HEK293 (cell line): ENCODE results near the gene SMIM1.

Experiments
- BCL11A ChIP-seq: fragments of 450-650 bp; formaldehyde crosslinking; IDR thresholded peaks from 2 replicates; pipeline ENCODE4 v1.5.1; 2016; ENCODE audit warnings: low read depth, missing biosample characterization, missing genetic modification characterization
- BCL6B ChIP-seq: fragments of 450-650 bp; formaldehyde crosslinking; IDR thresholded peaks from 2 replicates; pipeline ENCODE4 v1.5.1; 2017; ENCODE audit warnings: missing biosample characterization, missing genetic modification characterization
- HIC1 ChIP-seq: fragments of 450-650 bp; formaldehyde crosslinking; IDR thresholded peaks from 2 replicates; pipeline ENCODE4 v1.5.1; 2016; ENCODE audit warnings: missing biosample characterization, missing genetic modification characterization
- KLF8 ChIP-seq: fragments of 450-650 bp; formaldehyde crosslinking; IDR thresholded peaks from 2 replicates; pipeline ENCODE4 v1.5.1; 2016; ENCODE audit warnings: missing biosample characterization, missing genetic modification characterization
- REST ChIP-seq: fragments of 450-650 bp; formaldehyde crosslinking; IDR thresholded peaks from 2 replicates; pipeline ENCODE4 v1.5.1; 2016; ENCODE audit warnings: missing biosample characterization, missing genetic modification characterization
- ZNF391 ChIP-seq: fragments of 450-650 bp; formaldehyde crosslinking; IDR thresholded peaks from 2 replicates; pipeline ENCODE4 v1.5.1; 2016; ENCODE audit warnings: low read depth, missing biosample characterization, missing genetic modification characterization, borderline replicate concordance
- ZNF707 ChIP-seq: fragments of 450-650 bp; formaldehyde crosslinking; IDR thresholded peaks from 2 replicates; pipeline ENCODE4 v1.5.1; 2016; ENCODE audit warnings: missing biosample characterization, missing genetic modification characterization
- TF ChIP-seq, protein P1 (sequence below): fragments of 450-650 bp; formaldehyde crosslinking; IDR thresholded peaks from 2 replicates; pipeline ENCODE4 v1.5.1; 2016; ENCODE audit warnings: missing biosample characterization, missing genetic modification characterization

DNA sequence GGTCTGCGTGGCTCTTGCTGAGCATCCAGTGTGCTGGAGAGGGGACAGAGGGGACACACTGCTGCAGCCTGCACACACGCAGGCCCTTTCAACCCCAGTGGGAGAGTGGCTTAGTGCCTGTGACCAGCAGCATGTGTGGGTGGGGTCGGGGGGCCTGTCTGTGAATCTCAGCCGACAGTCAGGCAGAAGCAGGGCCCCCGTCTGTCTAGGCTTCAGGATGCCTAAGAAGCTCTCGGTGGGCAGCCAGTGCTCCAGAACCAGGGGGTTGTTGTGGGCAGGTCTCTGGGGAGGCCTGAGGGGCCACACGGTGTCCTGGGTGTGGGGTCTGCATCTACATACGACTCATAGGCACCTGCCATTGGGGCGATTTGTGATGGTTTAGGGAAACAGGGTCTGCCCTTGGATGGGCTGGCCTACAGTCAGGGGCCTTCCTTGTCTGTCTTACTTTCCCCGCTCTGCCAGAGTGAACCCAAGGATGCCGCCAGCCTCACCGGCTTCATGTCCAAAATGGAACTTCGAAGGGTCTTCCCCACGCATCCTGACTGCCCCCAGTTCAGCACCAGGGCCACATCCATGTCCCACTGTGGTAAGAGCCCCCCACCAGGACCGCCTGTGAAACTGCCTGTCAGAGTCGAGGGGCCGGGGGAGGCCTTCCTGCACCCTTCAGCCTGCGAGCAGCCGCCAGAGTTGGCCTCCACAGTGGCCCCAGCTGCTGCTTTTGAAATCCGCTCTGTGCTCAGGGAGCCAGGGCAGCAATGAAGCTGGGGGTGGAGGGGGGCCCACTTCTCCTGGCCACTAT, 18.7 kb upstream of the SMIM1 start:
- TF ChIP-seq HIC1 (no peak), BCL11A (no peak), KLF8 (no peak), REST (no peak), BCL6B (no peak), ZNF391 (tag by site-specific recombination) (no peak), ZNF707 (tag by site-specific recombination) (no peak)
- TF ChIP-seq, protein P1, sequence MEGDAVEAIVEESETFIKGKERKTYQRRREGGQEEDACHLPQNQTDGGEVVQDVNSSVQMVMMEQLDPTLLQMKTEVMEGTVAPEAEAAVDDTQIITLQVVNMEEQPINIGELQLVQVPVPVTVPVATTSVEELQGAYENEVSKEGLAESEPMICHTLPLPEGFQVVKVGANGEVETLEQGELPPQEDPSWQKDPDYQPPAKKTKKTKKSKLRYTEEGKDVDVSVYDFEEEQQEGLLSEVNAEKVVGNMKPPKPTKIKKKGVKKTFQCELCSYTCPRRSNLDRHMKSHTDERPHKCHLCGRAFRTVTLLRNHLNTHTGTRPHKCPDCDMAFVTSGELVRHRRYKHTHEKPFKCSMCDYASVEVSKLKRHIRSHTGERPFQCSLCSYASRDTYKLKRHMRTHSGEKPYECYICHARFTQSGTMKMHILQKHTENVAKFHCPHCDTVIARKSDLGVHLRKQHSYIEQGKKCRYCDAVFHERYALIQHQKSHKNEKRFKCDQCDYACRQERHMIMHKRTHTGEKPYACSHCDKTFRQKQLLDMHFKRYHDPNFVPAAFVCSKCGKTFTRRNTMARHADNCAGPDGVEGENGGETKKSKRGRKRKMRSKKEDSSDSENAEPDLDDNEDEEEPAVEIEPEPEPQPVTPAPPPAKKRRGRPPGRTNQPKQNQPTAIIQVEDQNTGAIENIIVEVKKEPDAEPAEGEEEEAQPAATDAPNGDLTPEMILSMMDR (tag by site-specific recombination) = no peak
